ENCODE results near the gene OR5B2.
"Not testable (repeated sequence)": the region's sequence is repeated elsewhere in the genome, so short reads cannot be mapped to it uniquely, and the experiment has no call there.

The OR5B2 gene

DNA sequence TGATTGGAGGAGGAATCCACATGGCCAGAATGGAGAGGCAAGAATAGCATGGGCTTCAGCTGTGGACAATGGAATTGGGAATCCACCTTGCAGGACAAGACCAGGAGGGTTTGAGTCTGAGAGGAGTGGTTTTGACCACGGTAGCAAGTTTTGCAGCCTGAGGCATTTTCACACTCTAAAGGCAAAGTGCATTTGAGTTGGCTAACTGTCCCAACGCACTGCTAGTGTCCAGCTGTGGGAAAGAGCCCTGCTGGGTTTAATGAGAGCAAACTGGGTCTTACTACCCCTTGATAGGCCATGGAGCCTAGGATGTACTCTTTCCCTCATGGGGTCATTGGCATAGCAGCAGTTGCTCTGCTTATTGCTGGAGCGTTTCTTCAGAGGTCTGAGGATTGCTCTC lies at the start of gene OR5B2:
Gene OR5B2 (minus strand): TSS at position 101 of the 400 bp plus-strand sequence. CDS start 4,860 bp downstream, outside the sequence.
- H3K4me3 ChIP-seq (ENCODE audit: low read length) = no peak within 1 kb of the TSS
- no peak for TF ChIP-seq ZNF274 (IDR thresholded peaks at IDR 0.05; ENCODE audit: low read depth, low read length)

DNA sequence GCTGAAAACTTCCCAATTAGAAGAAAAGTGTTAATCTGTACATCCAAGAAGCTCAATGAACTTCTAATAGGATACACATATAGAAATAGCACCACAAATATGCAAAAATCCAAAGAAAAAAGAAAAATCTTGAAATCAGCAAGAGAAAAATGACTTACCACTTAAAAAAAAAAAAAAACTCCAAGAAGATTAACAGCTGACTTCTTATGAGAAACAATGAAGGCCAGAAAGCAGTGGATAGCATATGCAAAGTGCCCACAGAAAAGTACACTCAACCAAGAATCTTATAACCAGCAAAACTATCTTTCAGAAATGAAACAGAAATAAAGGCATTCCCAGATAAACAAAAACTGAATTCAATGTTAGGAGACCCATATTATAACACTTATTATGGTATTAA lies 44.0 kb upstream of the OR5B2 start:
- no peak for TF ChIP-seq ZNF274 (IDR thresholded peaks at IDR 0.05; ENCODE audit: low read depth, low read length)
- H3K4me3 ChIP-seq (ENCODE audit: low read length) = no peak overlapping the region

DNA sequence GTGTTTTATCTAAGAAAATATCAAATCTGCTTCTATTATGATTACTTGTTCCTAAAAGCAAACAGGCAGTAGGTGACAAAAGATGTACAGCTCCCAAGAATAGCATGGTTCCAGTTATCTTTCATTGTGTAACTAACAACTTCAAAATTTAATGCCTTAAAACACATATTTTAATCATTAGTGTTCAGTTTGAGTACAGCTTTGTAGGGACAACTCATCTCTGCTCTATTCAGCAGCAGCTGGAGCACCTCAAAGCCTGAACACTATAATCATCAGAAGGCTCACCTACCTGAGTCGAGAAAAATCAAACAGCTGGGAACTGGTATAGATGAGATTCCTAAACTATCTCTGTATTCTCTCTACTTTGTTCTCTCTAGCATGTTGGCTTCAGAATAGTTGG lies 38.4 kb upstream of the OR5B2 start:
- TF ChIP-seq ZNF274 (IDR thresholded peaks at IDR 0.05; ENCODE audit: low read depth, low read length) = no peak
- H3K4me3 ChIP-seq (ENCODE audit: low read length) = no peak overlapping the region

DNA sequence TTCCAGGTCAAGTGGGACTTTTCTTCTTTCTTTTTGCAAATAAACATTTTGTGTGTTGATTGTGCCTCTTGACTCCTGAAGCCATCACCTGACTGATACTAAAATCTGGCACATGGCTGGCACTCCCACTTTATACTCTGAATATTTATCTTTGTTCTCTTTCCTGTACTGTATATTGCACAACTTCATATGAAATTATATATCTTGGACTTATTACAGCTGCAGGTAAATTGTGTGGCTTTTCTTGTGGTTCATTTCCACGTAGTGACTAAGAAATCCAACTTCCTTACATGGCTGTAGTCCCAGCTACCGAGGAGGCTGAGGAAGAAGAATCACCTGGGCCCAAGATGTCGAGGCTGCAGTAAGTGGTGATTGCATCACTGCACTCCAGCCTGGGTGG lies 37.8 kb upstream of the OR5B2 start:
- no peak for TF ChIP-seq ZNF274 (IDR thresholded peaks at IDR 0.05; ENCODE audit: low read depth, low read length)
- no peak overlapping the region for H3K4me3 ChIP-seq (ENCODE audit: low read length)

DNA sequence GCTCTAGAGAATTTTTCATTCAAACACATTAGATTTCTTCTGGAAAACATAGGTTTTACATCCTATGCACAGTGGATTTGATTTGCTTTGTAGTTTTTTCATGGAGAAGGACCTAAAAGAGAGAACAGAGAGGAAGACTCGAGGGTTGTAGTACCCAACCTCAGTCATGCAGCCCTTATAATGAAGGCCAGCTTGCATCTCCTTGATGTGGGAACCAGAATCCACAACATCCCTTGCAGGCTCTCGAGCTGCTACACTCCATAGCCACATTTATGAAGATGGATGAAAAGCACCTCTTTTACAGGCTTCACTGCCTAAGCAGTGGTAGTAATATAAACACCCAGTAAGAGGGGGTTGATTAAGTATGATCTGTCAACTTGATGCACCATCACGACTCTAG lies 23.7 kb upstream of the OR5B2 start:
- no peak overlapping the region for H3K4me3 ChIP-seq (ENCODE audit: low read length)
- no peak for TF ChIP-seq ZNF274 (IDR thresholded peaks at IDR 0.05; ENCODE audit: low read depth, low read length)

DNA sequence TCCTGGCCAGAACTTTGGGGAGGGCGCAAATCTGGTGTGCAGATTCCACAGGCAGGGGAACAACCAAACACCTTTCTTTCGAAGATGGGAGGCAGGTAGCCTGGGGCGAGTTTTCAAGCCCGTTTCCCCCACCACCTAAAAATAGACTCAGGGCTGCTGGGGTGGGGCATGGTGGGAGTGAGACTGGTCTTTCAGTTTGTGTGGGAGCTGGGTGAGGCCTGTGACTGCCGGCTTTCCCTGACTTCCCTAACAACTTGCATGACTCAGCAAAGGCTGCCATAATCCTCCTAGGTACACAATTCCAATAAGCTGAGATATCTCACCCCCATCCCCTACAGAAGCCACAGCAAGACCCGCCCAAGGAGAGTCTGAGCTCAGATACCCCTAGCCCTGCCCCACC lies 18.4 kb upstream of the OR5B2 start:
- TF ChIP-seq ZNF274 (IDR thresholded peaks at IDR 0.05; ENCODE audit: low read depth, low read length) = no peak
- no peak overlapping the region for H3K4me3 ChIP-seq (ENCODE audit: low read length)

DNA sequence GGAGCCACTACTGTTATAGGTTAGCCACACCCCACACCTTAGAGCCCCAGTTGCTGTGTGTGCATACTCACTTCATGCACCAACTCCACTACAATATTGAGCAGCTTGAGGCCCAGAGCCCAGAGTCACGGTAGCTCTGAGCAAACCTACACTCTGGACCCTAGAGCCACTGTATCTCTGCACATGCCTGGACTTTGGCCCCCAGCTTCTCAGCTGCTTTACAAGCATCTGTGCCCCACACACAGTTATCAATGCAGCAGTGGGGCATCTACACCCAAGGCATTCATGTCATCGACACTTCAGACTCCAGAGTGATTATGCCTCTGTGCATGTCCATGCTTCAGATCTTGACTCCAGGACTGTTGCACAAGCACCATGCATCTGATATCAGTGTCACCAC lies 16.4 kb upstream of the OR5B2 start:
- no peak overlapping the region for H3K4me3 ChIP-seq (ENCODE audit: low read length)
- TF ChIP-seq ZNF274 (IDR thresholded peaks at IDR 0.05; ENCODE audit: low read depth, low read length) = no peak

DNA sequence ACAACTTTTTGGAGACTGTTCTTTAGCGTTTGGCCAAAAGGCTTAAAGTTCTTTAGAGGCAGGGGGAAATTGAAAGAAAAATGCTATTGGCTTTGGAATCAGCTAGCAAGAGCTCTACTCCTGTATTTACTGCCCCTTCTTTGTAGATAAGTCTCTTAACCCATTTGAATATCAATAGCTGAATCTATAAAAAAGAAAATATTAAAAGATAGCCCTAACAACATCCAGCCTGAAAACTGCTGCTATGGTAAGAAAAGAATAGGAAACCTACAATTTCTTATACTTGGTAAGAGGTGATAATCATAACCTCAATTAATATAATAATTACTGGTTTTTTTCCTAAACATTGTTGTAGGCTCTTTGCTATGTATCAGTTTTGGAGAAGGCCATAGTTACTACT lies 14.2 kb upstream of the OR5B2 start, which contains the start of gene OR5B12:
Gene OR5B12 (minus strand): TSS at position 101 of the 400 bp plus-strand sequence. CDS start 2,085 bp downstream, outside the sequence.
- no peak within 1 kb of the TSS for H3K4me3 ChIP-seq (ENCODE audit: low read length)
- no peak for TF ChIP-seq ZNF274 (IDR thresholded peaks at IDR 0.05; ENCODE audit: low read depth, low read length)

DNA sequence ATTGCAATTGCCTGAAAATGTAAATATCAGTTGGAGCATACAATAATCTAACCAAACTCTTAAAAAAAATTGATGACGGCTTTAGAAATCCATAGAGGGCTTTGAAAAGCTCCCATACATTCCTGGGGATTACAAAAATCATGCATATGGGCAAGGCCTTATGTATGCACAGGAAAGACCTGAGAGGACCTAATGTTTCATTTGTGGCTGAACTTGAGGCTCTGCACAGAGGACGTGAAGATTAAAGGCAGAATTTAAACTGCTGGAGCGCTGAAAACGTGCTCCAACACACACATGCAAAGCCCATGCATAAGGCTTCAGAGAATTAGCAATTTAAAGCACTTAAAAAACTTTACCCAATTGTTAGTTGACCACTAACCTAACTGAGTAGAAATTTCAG lies 10.6 kb upstream of the OR5B2 start:
- no peak for TF ChIP-seq ZNF274 (IDR thresholded peaks at IDR 0.05; ENCODE audit: low read depth, low read length)

DNA sequence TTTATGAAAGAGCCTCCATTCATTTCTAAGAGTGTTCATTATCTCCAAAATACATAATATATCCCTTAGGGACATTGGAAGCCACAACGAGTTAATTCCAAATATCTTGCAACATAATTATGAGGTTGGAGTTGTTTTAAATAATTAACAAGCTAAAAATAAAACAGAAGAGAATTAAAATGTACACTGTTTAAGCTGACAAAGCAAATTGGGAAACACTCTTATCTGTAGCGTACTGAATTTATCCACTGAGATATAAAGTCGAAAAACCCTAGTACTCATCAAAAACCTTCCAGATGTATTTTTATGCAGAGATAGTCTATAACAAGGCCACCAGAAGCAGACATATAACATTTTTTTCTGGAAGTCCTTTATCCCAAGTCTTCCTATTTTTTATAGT lies 6.3 kb upstream of the OR5B2 start:
- no peak overlapping the region for H3K4me3 ChIP-seq (ENCODE audit: low read length)
- TF ChIP-seq ZNF274 (IDR thresholded peaks at IDR 0.05; ENCODE audit: low read depth, low read length) = no peak

More for the DNA sequence above, 10.6 kb upstream of the OR5B2 start:
- no peak overlapping the region for H3K4me3 ChIP-seq (ENCODE audit: low read length)

DNA sequence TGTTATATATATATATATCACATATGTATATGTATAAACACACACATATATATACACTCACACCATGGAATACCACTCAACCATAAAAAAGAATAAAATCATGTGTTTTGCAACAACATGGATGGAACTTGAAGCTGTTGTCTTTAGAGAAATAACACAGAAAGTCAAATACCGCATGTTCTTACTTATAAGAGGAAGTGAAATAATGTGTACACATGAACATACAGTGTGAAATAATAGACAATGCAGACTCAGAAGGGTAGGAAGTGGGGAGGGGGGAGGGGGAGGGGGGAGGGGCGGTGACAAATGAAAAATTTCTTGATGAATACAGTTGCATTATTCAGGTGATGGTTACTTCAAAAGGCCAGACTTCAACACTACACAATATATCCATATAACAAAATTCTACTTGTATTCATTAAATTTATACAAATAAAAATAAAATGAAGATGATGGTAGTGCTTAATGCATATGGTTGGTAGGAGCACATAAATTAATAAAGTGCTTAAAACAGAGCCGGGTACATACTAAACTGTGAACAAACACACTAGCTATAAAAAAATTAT lies 5.8 kb upstream of the OR5B2 start:
- H3K4me3 ChIP-seq (ENCODE audit: low read length) = no peak overlapping the region
- TF ChIP-seq ZNF274 (IDR thresholded peaks at IDR 0.05; ENCODE audit: low read depth, low read length) = no peak

DNA sequence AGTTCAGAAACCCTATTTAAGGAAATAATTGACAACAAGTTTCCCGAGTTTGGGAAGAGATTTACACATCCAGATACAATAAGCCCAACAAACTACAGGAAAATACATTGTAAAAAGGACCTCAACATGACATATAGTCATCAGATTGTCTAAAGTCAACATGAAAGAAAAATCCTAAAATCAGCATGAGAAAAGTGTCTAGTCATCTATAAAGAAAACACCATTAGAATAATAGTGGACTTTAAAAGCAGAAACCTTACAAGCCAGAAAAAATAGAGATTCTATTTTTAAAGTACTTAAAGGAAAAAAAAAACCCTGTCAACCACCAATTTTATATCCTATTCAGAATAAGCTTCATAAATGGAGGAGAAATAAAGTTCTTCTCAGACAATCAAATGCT lies 1.4 kb upstream of the OR5B2 start:
- no peak overlapping the region for H3K4me3 ChIP-seq (ENCODE audit: low read length)
- TF ChIP-seq ZNF274 (IDR thresholded peaks at IDR 0.05; ENCODE audit: low read depth, low read length) = no peak

DNA sequence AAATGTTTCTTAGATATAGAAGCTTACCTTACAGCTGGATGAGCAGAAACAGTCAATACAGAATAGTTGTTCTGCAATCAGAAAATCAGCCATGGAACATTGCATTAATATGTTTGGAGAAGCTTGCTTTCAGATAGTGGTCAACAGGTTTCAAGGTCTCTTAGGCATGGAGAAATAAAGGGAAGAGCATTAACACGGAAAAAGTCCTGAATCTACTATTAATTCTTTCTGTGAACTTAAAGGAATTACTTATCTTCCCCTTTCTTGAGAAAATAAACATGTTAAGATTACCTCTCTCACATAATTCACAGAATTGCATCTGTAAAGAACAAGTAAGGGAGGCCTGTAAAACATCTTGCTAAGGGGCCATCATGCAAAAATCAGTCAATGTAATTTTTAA lies 21.1 kb downstream of the OR5B2 start, which contains the start of gene OR5B3:
Gene OR5B3 (minus strand): TSS at position 101 of the 400 bp plus-strand sequence. CDS start 3,465 bp downstream, outside the sequence.
- H3K4me3 ChIP-seq (ENCODE audit: low read length) = no peak within 1 kb of the TSS
- no peak for TF ChIP-seq ZNF274 (IDR thresholded peaks at IDR 0.05; ENCODE audit: low read depth, low read length)

DNA sequence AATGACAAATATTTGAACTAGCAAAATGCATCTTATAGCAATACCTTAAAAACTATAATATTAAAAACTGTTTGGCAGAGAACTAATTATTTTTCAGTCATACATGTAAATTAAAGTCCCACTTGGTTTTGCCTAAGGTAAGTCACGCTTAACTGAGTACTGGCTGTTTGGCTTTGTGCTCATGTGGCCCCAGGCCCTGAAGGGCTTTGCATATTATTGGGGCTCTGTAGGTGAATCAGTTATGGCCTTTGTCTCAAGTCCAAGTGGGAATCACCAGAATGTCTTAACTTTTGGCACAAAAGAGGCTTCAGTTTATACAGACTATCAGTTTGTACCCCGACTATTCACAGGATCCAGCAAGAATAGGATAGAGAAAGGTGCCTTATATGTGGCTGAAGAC lies 28.3 kb downstream of the OR5B2 start:
- not testable (repeated sequence) for H3K4me3 ChIP-seq (ENCODE audit: low read length)

DNA sequence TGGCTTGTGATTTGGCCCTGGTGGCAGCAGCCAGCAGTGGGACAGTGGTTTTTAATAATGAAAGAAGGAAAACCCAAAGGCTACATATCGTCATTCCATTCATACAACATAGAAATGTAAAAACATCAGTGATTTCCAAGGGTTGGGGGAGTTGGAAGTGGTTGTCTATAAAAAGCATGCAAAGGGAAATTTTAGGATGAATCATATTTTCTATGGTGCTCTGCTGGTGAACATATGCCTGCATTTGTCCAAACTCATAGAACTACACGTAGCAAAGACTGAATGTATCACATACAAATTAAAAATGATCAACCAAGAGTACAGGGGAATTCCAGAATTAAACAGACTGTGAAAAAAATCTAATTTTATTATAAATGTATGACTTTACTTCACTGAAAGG lies 32.3 kb downstream of the OR5B2 start:
- no peak overlapping the region for H3K4me3 ChIP-seq (ENCODE audit: low read length)
- no peak for TF ChIP-seq ZNF274 (IDR thresholded peaks at IDR 0.05; ENCODE audit: low read depth, low read length)

DNA sequence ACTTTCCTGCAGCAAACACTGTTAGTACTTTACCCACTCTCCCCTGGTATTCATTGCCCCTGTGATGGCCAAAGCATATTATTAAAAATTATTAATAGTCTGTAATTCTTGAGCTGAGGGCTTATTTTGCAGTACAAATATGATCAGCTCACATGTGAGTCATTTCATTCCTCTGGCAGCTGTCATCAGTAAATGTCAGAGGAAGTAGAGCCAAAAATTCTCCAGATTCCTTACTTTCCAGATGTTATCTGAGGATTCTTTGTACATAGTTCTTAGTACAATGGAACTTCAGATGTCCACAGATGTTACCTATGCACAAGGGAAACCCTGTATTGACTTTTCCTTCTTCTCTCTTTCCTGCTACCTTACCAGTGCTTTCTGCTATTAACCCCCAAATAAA lies 33.7 kb downstream of the OR5B2 start:
- no peak for TF ChIP-seq ZNF274 (IDR thresholded peaks at IDR 0.05; ENCODE audit: low read depth, low read length)
- H3K4me3 ChIP-seq (ENCODE audit: low read length) = no peak overlapping the region

Measured in GM08714 (cell line).